Stimulated activated CD8-positive, alpha-beta memory T cell treated with anti-CD3 and anti-CD28 coated beads, Interleukin-4, amount 100 ng/mL, for 4 hours (primary cell): ENCODE measurements around the gene GLYATL1.

Experiments used
- DNase-seq, 2 donors: peaks; one replicate each; pipeline ENCODE4 v3.0.0-alpha.2; 2020; ENCODE audit warnings: low read depth in 2 of 2, low spot score in 1 of 2

GLYATL1 gene

DNA sequence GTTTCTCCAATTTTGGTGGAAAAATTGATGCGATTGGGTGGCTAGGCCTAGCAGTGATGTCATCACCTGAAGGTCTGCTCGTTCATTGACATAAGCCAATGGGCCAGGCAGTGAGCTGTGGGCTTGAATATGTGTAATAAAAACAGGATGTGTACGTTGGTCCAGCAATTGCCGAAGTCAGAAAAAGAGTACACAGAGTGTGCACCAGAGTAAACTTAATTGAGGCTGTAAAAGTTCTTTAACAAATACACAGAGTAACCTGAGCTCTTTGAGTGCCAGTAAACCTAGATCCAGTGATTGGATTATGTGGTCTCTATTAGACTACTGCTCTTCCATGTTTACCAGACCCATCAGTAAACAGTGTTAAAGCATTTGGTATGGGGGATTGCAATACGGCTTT is 13.0 kb upstream of the GLYATL1 start:
- no peak for DNase-seq

DNA sequence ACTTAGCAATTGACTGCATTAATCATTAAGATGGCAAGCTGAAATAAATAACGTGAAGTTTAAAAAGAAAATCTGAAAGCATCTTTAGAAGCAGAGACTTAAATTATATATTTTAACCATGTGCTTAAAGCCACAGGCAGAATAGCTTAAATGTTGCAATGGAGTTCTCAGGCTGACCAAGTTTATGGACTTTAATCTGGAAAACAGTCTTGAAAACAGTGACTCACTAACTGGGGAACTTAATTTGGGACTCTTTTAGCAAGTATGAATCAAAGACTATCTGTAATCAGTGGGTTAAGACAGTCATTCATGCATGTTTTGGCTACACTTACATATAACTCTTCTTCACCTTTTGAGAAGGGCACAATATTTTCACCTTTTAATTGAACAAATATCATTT is 12.6 kb upstream of the GLYATL1 start:
- DNase-seq: no peak

DNA sequence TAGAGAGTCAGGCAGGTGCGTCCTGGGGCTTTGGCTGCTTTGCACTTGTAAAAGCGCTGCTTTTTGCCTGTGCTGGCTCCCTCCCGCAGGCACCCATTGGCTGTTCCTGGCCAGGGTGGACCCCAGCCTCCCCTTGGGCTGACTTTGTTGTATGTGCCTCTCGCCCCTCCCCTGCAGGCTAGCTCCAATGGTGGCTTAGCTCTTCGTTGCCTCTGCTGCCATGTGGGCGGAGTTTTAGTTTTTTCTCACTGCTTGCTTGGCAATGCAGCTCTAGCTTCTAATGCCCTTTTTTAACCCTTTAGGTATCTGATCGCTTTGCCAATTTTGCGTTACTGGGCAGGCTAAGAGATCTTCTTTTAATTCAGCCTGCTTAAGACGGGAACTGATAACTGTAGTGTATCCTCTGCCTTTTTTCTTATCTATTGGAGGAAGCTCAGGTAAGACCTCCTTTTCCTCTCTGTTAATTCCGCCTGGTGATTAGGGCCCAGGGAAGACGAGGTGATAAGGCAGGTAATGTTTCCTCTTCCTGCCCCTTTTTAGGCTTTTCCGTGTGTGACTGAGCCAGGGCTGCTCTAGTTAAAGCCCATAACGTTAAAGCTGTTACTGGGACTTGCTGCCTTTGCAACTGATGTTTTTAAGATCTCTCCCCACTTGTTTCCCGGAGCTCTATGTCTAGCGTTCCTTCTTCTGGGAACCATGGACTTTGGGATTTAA is 11.7 kb upstream of the GLYATL1 start:
- no peak for DNase-seq

DNA sequence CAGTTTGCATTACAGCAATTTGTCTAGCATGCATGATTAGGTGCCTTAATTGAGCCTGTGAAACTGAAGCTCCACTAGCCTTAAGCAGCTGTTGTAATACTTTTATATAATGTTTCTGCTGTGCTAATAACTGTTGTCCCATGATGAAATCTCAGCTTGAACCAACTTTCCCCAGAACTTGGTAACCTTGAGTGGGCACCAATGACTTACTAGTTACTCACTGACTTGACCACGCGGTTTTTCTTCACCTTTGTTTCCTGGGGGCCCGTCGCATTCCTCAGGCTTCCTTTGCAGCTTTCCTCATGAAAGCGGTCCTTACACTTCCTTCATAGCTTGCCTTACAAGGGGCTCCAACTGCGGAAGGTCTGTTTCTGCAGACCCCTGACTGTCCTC is 11.2 kb upstream of the GLYATL1 start:
- DNase-seq: no peak

DNA sequence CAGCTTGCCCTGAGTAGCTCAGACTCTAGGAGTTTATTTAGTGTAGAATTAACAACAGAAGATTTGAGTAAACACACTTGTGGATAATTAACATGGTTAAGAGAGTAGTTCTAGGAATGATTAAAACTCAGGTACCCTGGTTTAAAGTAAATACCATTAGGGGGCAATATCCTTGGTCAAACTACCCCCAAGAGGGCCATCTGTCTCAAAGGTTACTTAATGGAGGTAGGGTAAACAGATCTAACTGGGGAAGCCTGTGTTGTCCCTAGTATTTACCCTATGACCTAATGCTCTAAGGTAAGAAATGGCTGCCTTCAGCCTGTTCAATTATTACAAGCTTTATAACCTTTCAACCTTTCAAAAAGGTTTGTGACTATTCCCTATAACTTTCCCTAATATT is 10.6 kb upstream of the GLYATL1 start:
- no peak for DNase-seq

DNA sequence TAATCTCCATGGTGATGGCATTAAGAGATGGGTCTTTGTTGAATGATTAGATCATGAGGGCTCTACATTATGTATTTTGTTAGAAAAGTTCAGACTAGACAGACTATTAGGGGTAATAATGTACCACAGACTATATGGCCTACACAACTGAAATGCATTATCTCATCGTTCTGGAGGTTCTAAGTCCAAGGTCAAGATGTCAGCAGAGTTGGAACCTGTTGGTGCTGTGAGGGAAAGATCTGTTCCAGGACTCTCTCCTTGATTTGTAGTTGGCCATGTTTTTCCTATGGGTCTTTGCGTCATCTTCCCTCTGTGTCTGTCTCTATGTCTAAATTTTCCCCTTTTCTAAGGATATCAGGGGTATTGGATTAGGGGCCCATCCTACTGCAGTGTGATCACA is 8.4 kb upstream of the GLYATL1 start:
- DNase-seq: no peak

DNA sequence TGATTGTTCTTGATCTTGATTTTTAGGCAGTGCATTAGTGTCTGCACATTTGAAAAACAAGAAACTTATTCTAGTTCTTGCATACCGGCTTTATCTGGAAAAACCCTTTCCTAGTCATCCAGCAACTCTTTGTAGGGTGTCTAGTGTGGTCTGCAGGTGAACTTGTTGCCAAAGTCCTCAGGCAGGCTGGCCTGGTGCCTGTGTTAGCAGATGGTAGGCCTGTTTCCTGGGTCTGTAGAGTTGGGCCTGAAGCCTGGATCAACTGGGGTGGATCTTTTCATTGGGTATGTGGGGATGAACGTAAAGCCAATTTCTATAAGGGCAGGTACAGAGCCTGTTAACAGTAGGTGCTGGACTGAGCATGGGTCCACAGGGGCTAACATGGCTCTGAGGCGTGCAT is 5.6 kb upstream of the GLYATL1 start:
- no peak for DNase-seq

DNA sequence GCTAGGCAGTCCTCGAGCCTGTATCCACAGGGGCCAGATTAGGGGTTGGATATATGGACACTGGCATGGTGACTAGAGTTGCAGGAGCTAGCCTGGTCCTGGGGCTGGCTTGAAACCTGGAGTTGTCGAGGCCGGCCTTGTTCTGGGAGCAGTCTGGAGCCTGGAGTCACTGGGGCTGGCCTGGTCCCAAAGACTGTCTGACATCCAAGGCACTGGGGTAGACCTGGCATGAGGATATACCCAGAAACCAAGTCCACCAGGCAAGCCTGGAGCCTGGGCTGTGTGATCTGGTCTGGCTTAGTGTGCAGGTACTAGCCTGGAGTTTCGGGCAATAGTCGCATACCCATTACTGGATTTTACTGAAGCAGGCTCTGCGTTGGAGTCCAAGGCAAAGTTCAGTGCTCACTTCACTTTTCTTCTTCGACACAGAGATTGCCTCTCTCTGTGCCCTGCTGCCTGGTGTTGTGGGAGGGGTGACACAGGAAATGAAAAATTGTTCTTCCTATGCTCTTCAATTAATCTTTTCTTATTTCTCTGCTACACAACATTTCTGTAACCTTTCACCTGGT is 4.3 kb upstream of the GLYATL1 start:
- DNase-seq: no peak

DNA sequence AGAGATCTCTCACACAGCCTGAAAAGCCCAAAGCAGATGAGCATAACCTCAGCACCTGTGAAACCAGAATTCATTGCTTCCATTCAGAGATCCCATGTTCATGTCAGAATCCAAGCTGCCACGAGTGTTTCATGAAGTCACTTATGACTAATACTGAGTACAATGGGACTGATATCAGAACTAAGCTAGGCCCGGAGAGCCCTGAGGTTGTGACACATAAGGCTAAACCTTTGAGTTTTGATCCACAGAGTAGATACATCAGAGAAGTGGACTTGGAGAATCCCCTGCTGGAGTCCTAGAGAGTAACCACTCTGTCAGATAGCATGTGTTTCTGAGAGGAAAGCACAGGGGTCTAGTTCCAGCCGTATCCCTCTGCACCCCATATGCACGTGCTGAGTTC is 890 bp upstream of the GLYATL1 start:
- DNase-seq: no peak

DNA sequence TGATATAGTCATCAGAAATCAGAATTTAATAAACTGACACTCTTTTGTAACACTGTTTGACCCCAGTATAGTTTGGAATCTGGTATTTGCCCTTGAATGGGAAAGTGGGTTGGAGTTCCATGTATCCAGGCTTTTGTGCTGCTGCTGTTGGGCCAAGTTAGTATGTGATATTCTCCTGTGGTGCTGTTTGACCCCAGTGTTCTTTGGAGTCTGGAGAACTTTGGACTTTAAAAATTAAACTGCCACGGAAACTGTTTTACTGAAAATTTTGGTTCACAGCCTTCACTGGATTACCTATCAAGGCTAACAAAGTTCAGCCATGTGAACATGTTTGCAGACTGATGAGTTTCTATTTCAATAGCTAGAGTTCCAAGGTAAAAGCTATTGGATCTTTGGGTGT is 740 bp downstream of the GLYATL1 start:
- no peak for DNase-seq

DNA sequence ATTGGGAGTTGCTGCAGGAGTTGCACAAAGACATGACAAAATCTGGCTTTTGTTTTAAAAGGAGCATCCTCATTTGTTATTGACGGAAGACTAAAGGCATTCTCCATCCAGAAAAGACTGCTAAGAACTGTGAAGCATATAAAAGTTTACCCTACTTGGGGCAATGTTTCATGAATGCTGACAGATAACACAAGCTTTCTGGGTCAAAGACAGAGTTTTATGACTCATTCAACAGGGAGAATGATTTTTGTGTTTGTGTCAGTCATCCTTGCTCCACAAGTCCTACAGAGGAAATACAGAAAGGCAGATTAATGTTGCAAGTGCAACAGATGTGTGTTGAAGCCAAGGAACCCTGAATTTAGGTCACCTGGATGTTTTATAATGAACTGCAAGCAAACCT is 2.5 kb downstream of the GLYATL1 start:
- DNase-seq: no peak

DNA sequence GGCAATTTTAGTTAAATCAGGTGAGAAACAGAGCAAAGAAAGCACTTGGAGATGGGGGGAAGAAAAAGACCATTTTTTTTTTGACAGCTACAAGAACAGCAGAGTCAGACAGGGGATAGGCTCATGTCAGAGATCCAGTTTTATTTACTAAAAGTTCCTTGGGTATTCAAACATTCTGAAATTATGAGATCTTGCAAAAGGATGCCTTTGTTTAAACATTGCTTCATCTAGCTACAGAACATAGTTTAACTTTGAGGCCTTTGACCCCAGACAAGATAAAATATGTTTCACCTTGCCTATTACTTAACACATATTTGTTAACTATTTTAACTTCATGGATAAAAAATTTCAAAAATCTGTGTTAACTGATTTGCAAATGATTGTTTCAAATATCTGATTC is 6.4 kb downstream of the GLYATL1 start:
- DNase-seq: no peak

DNA sequence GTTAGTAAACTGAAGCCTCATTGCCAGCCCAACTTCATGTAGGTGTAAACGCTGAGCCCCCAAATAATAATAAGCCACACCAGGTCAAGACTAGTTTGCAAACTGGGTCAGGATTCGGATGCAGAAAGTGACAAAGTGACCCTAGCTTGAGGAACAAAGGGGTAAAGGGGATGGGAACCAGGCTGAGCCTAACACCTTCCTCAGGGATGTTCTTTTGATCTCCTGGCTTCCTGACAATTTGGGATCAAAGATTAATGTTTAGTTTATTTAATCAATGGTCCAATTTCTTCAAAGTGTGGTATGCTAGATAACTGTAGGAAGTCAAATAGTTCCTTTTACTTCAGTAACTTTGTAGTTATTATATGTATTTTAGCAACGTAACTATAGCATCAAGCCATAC is 9.9 kb downstream of the GLYATL1 start:
- no peak for DNase-seq

DNA sequence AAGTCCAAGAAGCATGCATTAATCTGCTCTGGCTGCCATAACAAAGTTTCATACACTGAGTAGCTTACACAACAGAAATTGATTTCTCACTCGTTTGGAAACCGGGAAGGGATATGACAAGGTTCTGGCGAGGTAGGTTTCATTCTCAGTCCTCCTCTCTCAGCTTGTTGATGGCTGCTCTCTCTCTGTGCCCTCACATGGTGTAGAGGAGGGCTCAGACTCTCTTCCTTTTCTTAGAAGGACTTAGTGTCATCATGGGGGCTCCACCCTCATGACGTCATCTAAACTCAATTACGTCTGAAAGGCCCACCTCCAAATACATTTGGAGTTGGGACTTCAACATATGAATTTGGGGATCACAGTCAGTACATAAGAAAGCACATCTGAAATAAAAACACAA is 18.6 kb downstream of the GLYATL1 start:
- no peak for DNase-seq

DNA sequence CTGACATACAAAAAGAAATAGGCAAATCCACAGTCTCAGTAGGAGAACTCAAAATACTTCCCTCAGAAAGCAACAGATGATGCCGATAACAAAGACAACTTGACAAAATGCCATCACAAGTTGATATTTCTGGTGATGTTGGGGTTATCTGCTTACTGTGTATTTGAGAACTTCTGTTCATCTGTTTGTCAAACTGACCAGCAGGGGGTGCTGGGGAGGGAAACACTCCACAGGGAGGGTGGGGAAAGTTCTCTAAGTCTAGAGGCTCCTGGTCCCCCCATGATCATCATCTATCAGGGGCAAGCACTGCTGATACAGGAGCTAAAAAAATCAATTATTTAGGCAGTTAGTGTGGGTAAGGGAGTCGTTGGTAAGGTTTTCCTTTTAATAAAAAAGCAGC is 19.2 kb downstream of the GLYATL1 start:
- DNase-seq: peak in 1 of 2 donors; percentile 3

DNA sequence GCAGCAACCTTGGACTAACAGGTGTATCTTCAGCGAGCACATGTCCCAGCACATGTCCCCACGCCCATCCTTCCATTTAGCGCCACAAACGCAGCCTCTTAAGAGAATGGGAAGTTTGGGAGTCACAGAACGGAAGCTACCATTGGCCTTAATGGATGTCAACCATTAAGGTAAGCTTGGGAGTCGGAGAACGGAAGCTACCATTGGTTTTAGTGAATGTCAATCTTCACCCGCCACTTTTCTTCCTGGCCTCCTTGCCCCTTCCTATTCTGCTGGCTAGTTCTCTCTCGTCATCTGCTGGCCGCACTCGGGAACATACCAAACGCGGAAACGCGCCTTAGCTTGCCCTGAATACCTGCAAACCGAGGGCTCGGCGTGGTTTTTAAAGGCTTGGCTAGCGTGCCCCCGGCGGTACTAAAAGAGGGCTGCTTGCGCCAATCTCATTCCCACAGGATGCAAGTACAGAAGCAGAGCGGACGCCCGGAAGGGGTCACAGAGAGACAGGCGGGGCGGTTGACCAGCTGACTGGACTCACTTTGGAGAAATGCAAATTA is 24.3 kb downstream of the GLYATL1 start:
- DNase-seq: no peak

DNA sequence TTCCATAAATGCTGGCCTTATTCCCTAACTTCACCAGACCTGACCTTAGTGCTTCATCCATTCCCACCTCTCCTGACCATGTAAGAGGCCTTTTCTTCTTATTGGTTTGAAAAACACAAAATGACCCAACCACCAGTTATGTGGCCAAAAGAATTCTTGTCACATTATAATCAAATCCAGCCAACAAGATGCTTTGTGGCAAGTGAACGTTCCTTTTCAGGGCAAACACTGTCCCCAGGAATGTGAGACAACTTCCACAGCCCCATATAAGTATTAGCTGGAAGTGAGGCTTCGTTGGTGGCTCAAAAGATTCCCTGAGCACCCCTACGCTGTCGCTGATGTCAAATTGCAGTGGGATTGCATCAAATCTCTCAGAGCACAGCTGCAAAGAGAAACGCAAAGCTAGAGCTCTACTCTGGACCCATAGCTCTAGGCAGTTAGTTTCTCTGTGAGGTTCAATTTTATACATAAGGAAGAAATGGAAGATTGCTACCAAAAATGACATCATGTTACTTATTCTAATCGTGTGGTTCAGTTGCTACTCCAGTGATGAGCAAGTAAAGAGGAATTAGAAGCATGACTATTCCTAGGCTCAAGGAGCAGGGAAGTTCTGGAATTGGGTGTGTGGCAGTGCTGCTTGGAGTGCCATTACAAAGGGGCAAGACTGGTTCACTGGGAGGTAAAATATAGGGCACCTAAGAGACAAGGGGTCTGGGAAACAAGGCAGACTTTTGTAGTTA is 26.1 kb downstream of the GLYATL1 start:
- DNase-seq: no peak

DNA sequence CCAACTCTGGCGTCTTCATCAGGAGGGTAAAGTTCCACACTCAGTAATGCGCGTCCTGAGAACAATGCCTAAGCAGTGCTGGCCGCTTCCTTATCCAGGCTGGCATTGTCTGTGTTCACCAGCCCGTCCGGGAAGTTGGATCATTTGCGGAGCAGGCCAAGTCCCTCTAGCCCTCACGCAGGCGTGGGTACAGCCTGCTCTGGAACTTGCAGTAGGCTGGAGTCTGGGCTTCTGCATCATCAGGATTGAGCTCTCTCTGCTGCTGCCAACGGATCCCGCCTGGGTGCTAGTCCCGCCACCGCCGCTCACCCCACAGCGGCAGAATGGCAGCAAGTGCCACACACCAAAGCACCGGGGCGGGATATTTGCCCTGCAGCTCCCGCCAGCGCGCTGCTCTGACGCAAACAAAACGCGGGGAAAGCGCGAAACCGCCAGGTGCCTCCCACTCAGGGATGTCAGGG is 29.0 kb downstream of the GLYATL1 start:
- DNase-seq: no peak

DNA sequence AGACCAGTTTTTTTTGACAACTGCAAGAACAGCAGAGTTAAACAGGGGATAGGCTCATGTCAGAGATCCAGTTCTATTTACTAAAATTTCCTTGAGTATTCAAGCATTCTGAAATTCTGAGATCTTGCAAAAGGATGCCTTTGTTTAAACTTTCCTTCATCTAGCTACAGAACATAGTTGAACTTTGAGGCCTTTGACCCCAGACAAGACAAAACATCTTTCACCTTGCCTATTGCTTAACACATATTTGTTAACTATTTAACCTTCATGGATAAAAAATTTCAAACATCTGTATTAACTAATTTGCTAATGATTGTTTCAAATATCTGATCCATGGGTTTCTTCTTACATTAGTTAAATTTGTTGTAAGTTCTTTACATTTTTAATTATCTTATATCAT is 38.2 kb downstream of the GLYATL1 start:
- no peak for DNase-seq

DNA sequence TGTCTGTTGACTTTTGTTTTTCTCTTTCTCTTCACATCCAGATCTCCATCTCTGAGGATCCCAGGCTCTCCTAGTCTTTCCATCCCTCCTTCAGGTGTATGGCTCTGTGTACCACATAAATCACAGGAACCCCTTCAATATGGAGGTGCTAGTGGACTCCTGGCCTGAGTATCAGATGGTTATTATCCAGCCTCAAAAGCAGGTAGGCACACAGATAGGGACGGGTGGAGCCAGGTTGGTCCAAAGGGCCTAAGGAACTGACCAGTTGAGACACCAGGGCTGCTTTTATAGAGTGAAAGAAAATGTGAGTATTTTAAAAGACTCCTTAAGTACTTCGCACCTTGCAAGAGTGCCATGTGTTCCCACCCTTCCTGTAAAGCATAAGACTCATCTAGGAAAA is 39.9 kb downstream of the GLYATL1 start:
- DNase-seq: no peak

DNA sequence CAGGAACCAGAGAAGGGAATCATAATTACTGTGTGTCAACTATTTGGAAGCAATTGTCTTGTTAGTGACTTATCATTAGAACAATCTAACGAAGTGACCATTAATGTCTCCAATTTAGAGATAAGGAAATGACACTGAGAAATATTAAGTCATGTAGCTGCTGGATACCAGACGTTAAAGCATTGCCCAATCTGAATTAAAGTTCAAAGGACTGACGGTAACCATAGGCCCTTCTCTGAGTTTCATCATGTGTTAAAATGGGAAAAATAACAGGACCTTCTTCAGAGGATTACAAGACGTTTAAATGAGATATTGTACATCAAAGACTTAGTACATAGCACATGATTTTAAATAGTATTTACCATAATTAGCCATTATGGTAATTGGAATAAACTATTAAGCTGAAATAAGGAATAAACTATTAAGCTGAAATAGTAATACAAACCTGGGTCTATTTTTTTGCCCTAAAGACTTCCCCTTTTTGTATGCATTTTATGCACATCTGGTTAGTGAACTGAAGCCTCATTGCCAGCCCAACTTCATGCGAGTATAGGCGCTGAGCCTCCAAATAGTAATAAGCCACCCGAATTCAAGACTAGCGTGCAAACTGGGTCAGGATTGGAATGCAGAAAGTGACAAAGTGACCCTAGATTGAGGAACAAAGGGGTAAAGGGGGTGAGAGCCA is 41.0 kb downstream of the GLYATL1 start:
- no peak for DNase-seq

DNA sequence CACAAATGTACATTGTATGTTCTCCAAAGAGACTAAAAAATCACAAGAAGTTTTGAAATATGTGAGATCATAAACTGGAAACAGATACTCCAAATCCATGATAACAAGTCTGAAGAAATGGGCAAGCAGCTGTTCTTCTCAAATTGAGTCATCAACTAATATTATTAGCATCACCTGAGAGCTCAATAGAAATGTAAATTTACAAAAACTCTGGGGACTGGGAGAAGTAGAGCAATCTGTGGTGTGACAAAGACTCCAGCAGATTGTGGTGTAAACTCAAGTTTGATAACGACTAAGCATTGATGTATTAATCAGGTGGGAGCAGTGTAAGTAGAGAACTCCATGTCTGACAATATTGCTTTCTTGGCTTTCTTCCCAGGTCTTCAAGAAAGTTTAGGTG is 53.2 kb downstream of the GLYATL1 start:
- no peak for DNase-seq
